Measurements from ENCODE around the gene STARD13. TPM values are rescaled to one million over a fixed set of nuclear protein-coding genes. Genes with fewer than 3 reads are reported as not detected.
A peak's percentile ranks its signal among the peaks of the same experiment; 100 is the strongest.

The STARD13 gene
- total RNA-seq, 1 experiment from 2014 or later: 9.1 TPM

DNA sequence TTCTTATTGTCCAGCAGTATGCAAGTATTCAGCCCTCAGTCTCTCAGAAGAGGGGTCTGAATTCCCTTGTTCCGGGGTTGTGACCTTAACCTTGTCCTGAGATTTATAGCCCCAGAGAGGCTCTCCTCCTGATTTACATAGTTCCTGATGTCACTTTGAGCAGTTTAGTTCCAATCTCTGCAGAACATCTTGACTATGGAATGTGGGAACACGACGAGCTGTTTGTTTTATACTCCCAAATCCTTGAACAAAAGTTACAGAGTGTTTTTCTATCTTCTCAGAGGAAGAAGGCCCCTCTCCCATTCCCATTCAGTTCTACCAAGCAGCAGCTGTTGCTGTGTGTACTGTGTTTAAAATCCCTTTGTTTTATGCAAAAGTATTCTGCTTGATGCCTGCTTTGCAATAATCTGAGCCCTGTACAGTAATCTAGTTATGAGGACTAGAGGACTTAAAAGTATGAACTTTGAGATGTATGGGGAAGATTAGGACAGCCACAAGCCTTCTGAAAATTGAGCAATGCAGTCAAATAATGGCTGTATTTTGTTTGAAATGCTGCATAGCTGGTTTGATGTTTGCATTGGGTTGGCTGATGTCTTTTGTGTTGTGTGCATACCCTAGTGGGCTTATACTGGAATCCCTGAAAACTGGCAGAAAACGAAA, 194.7 kb downstream of the STARD13 start:
- H3K36me3 ChIP-seq (ENCODE audit: control insufficient read depth, insufficient read depth, low read length): no peaks in the 10 kb centered on the region
- TF ChIP-seq, protein P1, sequence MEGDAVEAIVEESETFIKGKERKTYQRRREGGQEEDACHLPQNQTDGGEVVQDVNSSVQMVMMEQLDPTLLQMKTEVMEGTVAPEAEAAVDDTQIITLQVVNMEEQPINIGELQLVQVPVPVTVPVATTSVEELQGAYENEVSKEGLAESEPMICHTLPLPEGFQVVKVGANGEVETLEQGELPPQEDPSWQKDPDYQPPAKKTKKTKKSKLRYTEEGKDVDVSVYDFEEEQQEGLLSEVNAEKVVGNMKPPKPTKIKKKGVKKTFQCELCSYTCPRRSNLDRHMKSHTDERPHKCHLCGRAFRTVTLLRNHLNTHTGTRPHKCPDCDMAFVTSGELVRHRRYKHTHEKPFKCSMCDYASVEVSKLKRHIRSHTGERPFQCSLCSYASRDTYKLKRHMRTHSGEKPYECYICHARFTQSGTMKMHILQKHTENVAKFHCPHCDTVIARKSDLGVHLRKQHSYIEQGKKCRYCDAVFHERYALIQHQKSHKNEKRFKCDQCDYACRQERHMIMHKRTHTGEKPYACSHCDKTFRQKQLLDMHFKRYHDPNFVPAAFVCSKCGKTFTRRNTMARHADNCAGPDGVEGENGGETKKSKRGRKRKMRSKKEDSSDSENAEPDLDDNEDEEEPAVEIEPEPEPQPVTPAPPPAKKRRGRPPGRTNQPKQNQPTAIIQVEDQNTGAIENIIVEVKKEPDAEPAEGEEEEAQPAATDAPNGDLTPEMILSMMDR (IDR thresholded peaks at IDR 0.05; ENCODE audit: insufficient read depth in 1 of 2, low read depth in 1 of 2, low read length in 1 of 2, severe bottlenecking in 1 of 2, unreplicated experiment in 1 of 2): peak in 1 of 2 experiments; percentile 26
- H3K27me3 ChIP-seq (replicated peaks; ENCODE audit: control insufficient read depth, insufficient read depth, low read length): no peaks in the 10 kb centered on the region
- peaks cover 34% of the 10 kb centered on the region for H3K4me1 ChIP-seq
- 0 out of 2 replicates have a peak, but pooled peaks cover 3% of the 10 kb centered on the region for H3K9me3 ChIP-seq
- no TSS peak for BruUV-seq (replicated peaks)
- Mint-ChIP-seq H3K36me3 (ENCODE audit: insufficient read depth, unreplicated experiment) (no peaks in the 10 kb centered on the region), H3K4me1 (ENCODE audit: low read depth, unreplicated experiment) (peaks cover 34% of the 10 kb centered on the region), H3K27me3 (ENCODE audit: insufficient read depth, unreplicated experiment) (no peaks in the 10 kb centered on the region), H3K9me3 (ENCODE audit: unreplicated experiment) (peaks cover 21% of the 10 kb centered on the region), H3K27ac (ENCODE audit: unreplicated experiment) (peak overlapping the region; percentile 86), H3K4me3 (ENCODE audit: unreplicated experiment) (peak overlapping the region; percentile 50)
- H3K4me3 ChIP-seq (ENCODE audit: low read depth, low read length): no peak overlapping the region
- ChIA-PET POLR2A (no interaction called here), CTCF (interaction anchor here (1.0 kb wide), 1 partner anchor 127 kb away, joined by 3 read pairs; no protein-coding TSS in a partner anchor)
- peak; percentile 51 to 69 for DNase-seq
- intact Hi-C loops (cut with micrococcal nuclease; ENCODE audit: unreplicated experiment): loop anchor here (1.0 to 10.0 kb wide), 5 partner anchors 26 to 124 kb away; partner anchors contain the start of gene KL

DNA sequence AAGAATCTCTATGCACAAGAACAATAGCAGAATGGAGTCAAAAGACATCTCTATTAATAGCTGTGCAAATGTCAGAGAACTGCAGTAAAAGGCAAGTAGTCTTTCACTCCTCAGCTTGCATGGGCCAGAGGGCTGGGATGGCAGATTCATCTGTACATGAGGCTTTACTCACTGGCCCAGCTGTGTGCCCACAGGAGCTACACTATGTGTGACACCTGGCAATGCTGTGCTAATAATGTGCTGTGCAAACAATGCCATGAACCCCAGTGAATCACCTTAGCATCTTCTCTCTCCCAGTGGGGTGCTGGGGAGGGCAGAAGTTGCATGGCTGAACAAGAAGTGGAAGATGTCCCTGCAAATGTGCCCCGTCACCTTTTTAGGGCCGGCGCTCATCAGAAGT, 196.2 kb downstream of the STARD13 start:
- intact Hi-C loops (cut with micrococcal nuclease; ENCODE audit: unreplicated experiment): no loop called here

DNA sequence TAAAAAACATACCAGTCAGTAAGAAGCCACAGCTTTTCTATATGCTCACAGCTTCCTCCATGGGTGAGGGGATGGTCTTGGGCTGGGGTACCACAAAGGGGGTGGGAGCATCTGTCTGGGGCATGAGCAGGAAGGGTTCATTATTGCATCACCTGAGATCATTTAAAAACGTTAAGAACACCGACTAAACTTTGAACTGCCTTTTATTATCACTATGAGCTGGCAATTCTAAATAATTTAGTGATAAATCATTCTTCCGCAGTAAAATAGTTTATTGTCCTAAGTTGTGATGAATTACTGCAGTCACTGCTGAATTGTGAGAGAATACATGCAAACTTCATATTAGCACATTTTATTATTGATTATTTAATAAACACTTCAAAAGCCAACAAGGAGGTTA, 197.8 kb downstream of the STARD13 start:
- no peaks in the 10 kb centered on the region for H3K27me3 Mint-ChIP-seq (ENCODE audit: insufficient read depth, unreplicated experiment)
- no peaks in the 10 kb centered on the region for H3K27me3 ChIP-seq (replicated peaks; ENCODE audit: control insufficient read depth, insufficient read depth, low read length)
- BruUV-seq (replicated peaks): no TSS peak
- intact Hi-C loops (cut with micrococcal nuclease; ENCODE audit: unreplicated experiment): no loop called here
- TF ChIP-seq, protein P1 (IDR thresholded peaks at IDR 0.05; ENCODE audit: insufficient read depth in 1 of 2, low read depth in 1 of 2, low read length in 1 of 2, severe bottlenecking in 1 of 2, unreplicated experiment in 1 of 2): no peak
- ChIA-PET CTCF (no interaction called here), POLR2A (no interaction called here)
- DNase-seq: no peak
- H3K9me3 Mint-ChIP-seq (ENCODE audit: unreplicated experiment): peaks cover 10% of the 10 kb centered on the region
- no peak overlapping the region for H3K27ac Mint-ChIP-seq (ENCODE audit: unreplicated experiment)
- H3K4me3 Mint-ChIP-seq (ENCODE audit: unreplicated experiment): no peak overlapping the region
- no peaks in the 10 kb centered on the region for H3K36me3 Mint-ChIP-seq (ENCODE audit: insufficient read depth, unreplicated experiment)
- no peaks in the 10 kb centered on the region for H3K36me3 ChIP-seq (ENCODE audit: control insufficient read depth, insufficient read depth, low read length)
- peaks cover 31% of the 10 kb centered on the region for H3K4me1 Mint-ChIP-seq (ENCODE audit: low read depth, unreplicated experiment)
- no peaks in the 10 kb centered on the region for H3K9me3 ChIP-seq
- H3K4me3 ChIP-seq (ENCODE audit: low read depth, low read length): no peak overlapping the region
- H3K4me1 ChIP-seq: peaks cover 32% of the 10 kb centered on the region

More for the DNA sequence above, 196.2 kb downstream of the STARD13 start:
- no TSS peak for BruUV-seq (replicated peaks)
- Mint-ChIP-seq H3K4me1 (ENCODE audit: low read depth, unreplicated experiment) (peaks cover 34% of the 10 kb centered on the region), H3K4me3 (ENCODE audit: unreplicated experiment) (no peak overlapping the region), H3K27ac (ENCODE audit: unreplicated experiment) (no peak overlapping the region), H3K27me3 (ENCODE audit: insufficient read depth, unreplicated experiment) (no peaks in the 10 kb centered on the region), H3K36me3 (ENCODE audit: insufficient read depth, unreplicated experiment) (no peaks in the 10 kb centered on the region), H3K9me3 (ENCODE audit: unreplicated experiment) (peaks cover 21% of the 10 kb centered on the region)
- CTCF ChIA-PET: no interaction called here
- Histone ChIP-seq H3K4me3 (ENCODE audit: low read depth, low read length) (no peak overlapping the region), H3K27me3 (replicated peaks; ENCODE audit: control insufficient read depth, insufficient read depth, low read length) (no peaks in the 10 kb centered on the region), H3K9me3 (0 out of 2 replicates have a peak, but pooled peaks cover 3% of the 10 kb centered on the region), H3K36me3 (ENCODE audit: control insufficient read depth, insufficient read depth, low read length) (no peaks in the 10 kb centered on the region), H3K4me1 (peaks cover 34% of the 10 kb centered on the region)
- no peak for DNase-seq
- POLR2A ChIA-PET: no interaction called here
- TF ChIP-seq, protein P1 (IDR thresholded peaks at IDR 0.05; ENCODE audit: insufficient read depth in 1 of 2, low read depth in 1 of 2, low read length in 1 of 2, severe bottlenecking in 1 of 2, unreplicated experiment in 1 of 2): no peak

All from Caco-2 (cell line).